GM21619 (cell line): ENCODE measurements around the gene ETV3.

ENCODE experiments used
- ATAC-seq: cut with Tn5 transposase; IDR thresholded peaks from one replicate; pipeline ENCODE4 v1.9.1; 2021; ENCODE audit not compliant: unreplicated experiment

Gene ETV3

GRCh38 chr1:157162345-157162744 lies 24.1 kb upstream of the ETV3 start:
- ATAC-seq, result no peak

GRCh38 chr1:157161901-157162300 lies 23.7 kb upstream of the ETV3 start:
- no peak for ATAC-seq

- no peak for ATAC-seq
Measured at GRCh38 chr1:157158967-157159366, 20.8 kb upstream of the ETV3 start.

GRCh38 chr1:157157501-157158190 lies 19.5 kb upstream of the ETV3 start:
- ATAC-seq, result no peak

- no peak for ATAC-seq
Measured at GRCh38 chr1:157156058-157156541, 17.9 kb upstream of the ETV3 start.

GRCh38 chr1:157155658-157156057 lies 17.5 kb upstream of the ETV3 start:
- ATAC-seq, result no peak

- ATAC-seq, result no peak
Measured at GRCh38 chr1:157154940-157155514, 16.8 kb upstream of the ETV3 start.

GRCh38 chr1:157154291-157154690 lies 16.1 kb upstream of the ETV3 start:
- no peak for ATAC-seq

- ATAC-seq, result no peak
Measured at GRCh38 chr1:157153746-157154145, 15.6 kb upstream of the ETV3 start.

GRCh38 chr1:157152510-157152909 lies 14.3 kb upstream of the ETV3 start:
- no peak for ATAC-seq

GRCh38 chr1:157151506-157151905 lies 13.3 kb upstream of the ETV3 start:
- ATAC-seq, result no peak

- ATAC-seq, result no peak
Measured at GRCh38 chr1:157151073-157151472, 12.9 kb upstream of the ETV3 start.

- no peak for ATAC-seq
Measured at GRCh38 chr1:157150631-157151030, 12.4 kb upstream of the ETV3 start.

- no peak for ATAC-seq
Measured at GRCh38 chr1:157147906-157148700, 9.9 kb upstream of the ETV3 start.

- ATAC-seq, result no peak
Measured at GRCh38 chr1:157147037-157147436, 8.8 kb upstream of the ETV3 start.

- ATAC-seq, result no peak
Measured at GRCh38 chr1:157146244-157146643, 8.0 kb upstream of the ETV3 start.

GRCh38 chr1:157145076-157145475 lies 6.9 kb upstream of the ETV3 start:
- no peak for ATAC-seq

- ATAC-seq, result no peak
Measured at GRCh38 chr1:157144509-157144908, 6.3 kb upstream of the ETV3 start.

GRCh38 chr1:157142765-157143423 lies 4.7 kb upstream of the ETV3 start:
- ATAC-seq, result no peak

- no peak for ATAC-seq
Measured at GRCh38 chr1:157142201-157142600, 4.0 kb upstream of the ETV3 start.

GRCh38 chr1:157141212-157141855 lies 3.1 kb upstream of the ETV3 start:
- no peak for ATAC-seq
